Measurements from ENCODE around the gene ZNF784.
"Not testable (repeated sequence)": the region's sequence is repeated elsewhere in the genome, so short reads cannot be mapped to it uniquely, and the experiment has no call there.

The ZNF784 gene

DNA sequence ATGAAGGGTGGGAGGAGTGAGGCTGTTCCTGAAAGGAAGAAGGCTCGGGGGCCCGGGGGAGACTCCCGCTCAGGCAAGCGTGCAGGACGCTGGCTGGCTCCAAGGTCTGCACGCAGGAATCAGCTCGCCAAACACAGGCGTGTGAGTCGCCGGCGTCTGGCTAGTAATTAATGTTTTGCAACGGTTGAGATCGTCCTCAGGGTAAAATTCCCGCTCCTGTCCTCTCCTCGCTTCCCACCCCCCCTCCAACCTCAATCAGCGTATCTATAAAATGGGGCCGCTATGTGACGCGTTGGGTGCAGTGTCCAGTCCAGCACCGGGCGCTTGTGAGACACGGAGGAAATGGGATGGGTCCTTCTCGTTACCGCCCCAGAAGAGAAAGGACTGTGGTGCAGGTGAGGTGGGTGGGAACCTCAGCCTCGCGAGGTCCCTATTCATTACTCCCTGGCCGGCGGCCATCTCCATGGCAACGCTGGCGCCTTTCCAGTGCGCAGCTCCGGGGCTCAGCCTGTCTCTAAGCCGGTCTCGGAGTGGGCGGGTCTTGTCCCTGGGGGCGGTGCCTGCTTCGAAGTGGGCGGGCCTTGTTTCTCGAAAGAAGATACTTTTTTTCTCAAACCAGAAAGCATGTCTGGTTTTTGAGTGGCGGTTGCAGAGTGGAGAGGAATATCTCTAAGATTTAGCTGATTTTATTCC, 37.2 kb downstream of the ZNF784 start:
- peak; percentile 81 to 90 for DNase-seq (ENCODE audit: low read depth in 1 of 2, low spot score in 1 of 2)

DNA sequence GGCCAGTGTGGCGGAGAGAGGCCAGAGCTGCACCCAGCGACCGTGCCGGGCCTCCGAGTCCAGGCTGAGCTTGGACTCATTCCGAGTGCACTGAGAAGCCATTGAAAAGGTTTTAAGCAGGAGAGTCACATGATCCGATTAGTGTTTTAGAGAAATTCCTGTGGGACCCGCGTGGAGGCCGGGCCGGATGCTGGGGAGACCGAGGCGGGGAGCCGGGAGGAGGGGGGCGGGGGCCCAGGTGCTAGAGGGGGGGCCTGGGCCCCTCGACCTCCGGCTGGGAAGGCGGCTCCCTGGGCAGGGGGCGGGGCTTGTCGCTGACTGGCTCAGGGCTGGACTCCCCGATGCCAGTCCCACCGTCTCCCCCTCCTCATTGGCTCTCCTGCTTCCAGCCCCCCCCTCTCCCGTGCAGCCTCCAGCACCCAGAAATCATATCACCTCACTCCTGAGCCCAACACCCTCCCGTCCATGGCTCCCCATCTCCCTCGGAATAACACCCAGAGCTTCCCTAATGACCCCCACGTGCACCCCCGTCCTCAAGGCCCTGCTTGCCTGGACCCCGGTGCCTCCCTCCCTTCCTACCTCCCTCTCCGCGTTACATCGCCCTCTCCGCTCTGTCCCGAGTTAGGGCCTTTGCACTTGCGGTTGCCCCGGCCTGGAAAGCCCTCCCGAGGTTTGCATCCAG, 38.6 kb downstream of the ZNF784 start:
- DNase-seq (ENCODE audit: low read depth in 1 of 2, low spot score in 1 of 2) = peak in 1 of 2 donors; percentile 53

DNA sequence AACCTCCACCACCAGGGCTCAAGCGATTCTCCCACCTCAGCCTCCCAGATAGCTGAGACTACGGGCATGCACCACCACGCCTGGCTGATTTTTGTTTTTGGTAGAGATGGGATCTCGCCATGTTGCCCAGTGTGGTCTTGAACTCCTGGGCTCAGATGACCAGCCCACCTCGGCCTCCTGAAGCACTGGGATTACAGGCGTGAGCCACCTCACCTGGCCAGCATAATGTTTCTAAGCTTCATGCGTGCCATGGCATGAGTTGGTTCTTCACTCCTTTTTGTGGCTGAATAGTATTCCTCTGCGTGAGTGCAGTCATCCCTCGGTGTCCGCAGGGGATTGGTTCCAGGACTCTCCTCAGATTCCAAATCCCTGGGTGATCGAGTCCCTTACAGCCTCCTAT, 39.5 kb downstream of the ZNF784 start:
- no peak for DNase-seq (ENCODE audit: low read depth in 1 of 2, low spot score in 1 of 2)

- DNase-seq (ENCODE audit: low read depth in 1 of 2, low spot score in 1 of 2) = not testable (repeated sequence)
These were observed 40.5 kb downstream of the ZNF784 start for GRCh38 chr19:55583897-55584296.

GRCh38 chr19:55582284-55582683, 42.1 kb downstream of the ZNF784 start:
- DNase-seq (ENCODE audit: low read depth in 1 of 2, low spot score in 1 of 2) = not testable (repeated sequence)

GRCh38 chr19:55581823-55582223, 42.5 kb downstream of the ZNF784 start:
- no peak for DNase-seq (ENCODE audit: low read depth in 1 of 2, low spot score in 1 of 2)

- no peak for DNase-seq (ENCODE audit: low read depth in 1 of 2, low spot score in 1 of 2)
These were observed 43.1 kb downstream of the ZNF784 start for GRCh38 chr19:55581145-55581822.

- peak; percentile 45 to 73 for DNase-seq (ENCODE audit: low read depth in 1 of 2, low spot score in 1 of 2)
These were observed 43.7 kb downstream of the ZNF784 start, which contains the start of gene ZNF579 for GRCh38 chr19:55580628-55581144. Gene ZNF579 (minus strand): TSS chr19:55580848. CDS start chr19:55579639, 1,209 bp downstream.

DNA sequence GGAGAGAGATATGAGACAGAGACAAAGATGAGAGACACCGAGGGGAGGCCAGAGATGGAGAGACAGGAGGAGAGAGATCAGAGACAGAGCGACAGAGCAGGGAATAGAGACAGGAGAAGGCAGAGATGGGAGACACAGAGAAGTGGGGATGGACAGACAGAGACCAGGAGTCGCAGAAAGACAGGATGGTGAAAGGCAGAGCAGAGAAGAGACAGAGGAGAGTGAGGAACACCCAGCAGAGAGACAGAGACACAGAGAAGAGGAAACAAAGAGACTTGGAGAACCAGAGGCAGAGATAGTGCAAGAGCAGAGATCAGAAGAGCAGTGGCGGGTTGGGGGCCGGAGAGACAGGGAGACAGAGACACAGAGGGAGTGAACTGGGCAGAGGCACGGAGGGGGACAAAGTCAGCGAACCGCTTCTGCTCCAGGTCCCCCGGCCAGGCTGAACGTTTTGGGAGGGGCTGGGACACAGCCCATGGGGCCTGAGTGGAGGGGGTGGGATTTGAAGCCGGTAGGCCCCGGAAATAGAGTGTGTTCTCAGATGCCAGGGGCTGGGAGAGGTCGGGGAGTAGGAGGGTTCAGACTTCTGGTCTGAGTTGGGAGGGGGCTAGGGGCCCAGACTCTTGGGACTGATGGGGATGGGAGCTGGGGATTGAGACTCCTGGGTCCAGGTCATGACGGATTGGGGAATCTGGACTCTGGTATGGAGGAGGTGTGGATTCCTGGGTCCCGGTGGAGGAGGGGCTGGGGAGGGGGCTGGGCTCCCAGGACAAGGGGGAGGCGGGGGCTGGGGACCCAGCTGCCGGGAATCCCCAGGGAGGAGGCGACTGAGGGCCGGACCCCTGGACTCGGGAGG, 44.4 kb downstream of the ZNF784 start:
- no peak for DNase-seq (ENCODE audit: low read depth in 1 of 2, low spot score in 1 of 2)

DNA sequence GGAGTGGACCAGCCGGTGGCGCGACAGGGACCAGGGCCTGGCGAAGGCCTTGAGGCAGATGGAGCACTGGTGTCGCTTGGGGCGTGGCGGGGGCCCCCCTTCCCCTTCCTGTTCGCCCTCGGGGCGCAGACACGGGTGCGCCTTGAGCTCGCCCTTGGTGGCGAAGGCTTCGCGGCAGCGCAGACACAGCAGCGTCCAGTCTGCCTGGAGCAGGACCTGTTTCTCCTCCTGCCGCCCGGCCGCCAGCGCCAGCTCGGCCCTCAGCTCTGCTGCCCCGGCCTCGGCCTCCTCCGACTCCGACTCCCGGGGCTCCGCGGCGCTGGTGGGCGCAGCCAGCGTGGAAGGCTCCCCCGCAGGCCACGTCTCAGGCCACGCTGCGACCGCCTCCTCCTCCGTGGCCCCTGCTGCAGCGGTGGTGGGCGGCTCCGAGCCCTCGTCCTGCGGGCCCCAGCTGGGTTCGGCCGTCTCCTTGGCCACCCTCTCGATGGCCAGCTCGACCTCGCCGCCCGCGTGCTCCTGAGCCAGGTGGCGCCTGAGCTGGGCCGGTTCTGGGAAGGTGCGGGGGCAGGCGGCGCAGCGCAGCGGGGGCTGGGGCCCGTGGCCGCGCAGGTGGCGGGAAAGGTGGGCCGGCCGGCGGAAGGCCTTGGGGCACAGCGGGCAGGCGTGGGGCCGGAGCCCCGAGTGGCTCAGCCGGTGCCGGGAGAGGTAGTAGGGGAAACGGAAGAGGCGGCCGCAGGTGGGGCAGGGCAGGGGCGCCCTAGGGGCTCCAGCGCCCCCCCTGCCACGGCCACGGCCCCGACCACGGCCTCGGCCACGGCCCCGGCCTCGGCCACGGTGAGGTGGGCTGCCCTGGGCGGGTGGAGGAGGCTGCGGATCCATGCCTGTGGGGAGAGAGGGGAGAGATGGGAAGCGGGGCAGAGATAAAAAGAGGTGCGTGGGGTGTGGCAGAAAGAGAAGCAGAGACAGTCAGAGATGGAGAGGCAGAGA, 45.3 kb downstream of the ZNF784 start:
- no peak for DNase-seq (ENCODE audit: low read depth in 1 of 2, low spot score in 1 of 2)

GRCh38 chr19:55578031-55578760, 46.2 kb downstream of the ZNF784 start:
- no peak for DNase-seq (ENCODE audit: low read depth in 1 of 2, low spot score in 1 of 2)

DNA sequence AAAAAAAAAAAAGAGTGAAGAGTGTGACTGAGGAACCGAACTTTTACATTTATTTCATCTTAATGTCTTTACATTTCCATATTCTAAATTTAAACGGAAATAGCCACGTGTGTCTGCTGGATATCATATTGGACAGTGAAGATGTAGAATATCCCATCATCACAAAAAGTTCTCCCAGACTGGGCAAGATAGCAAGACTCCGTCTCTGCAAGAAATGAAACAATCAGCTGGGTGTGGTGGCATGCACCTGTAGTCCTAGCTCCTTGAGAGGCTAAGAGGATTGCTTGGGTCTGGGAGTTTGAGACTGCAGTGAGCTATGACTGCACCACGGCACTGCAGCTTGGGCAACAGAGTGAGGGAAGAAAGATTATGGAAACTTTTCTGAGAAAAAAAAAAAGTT, 47.6 kb downstream of the ZNF784 start:
- DNase-seq (ENCODE audit: low read depth in 1 of 2, low spot score in 1 of 2) = no peak

DNA sequence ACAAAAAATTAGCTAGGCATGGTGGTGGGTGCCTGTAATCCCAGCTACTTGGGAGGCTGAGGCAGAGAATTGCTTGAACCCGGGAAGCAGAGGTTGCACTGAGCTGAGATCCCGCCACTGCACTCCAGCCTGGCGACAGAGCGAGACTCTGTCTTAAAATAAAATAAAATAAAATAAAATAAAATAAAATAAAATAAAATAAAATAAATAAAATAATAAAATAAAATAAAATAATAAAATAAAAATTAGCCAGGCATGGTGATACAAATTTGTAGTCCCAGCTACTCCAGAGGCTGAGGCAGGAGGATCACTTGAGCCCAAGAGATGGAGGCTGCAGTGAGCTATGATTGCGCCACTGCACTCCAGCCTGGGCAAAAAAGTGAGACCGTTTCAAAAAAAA, 50.4 kb downstream of the ZNF784 start:
- not testable (repeated sequence) for DNase-seq (ENCODE audit: low read depth in 1 of 2, low spot score in 1 of 2)

All from stimulated activated CD4-positive, alpha-beta T cell treated with anti-CD3 and anti-CD28 coated beads, Interleukin-15, amount 100 ng/mL, for 1 hour (primary cell).